Left renal cortex interstitium (tissue), 4 donors: Measurements from ENCODE around the gene SSB. TPM values are rescaled to one million over a fixed set of nuclear protein-coding genes. Genes with fewer than 3 reads are reported as not detected.
"Not testable (repeated sequence)": the region's sequence is repeated elsewhere in the genome, so short reads cannot be mapped to it uniquely, and the experiment has no call there.

Source experiments
- DNase-seq, 4 donors: peaks; one replicate each; pipeline ENCODE4 v3.0.0-alpha.2; 2013; ENCODE audit warnings: low read depth in 4 of 4, low spot score in 2 of 4, missing footprints in 1 of 4
- polyA plus RNA-seq, 4 donors: library from polyadenylated mRNA; unstranded; fragments of 120-200 nt; gene quantifications; one replicate each; pipeline ENCODE4 v1.2.1, GENCODE V29; 2013; ENCODE audit not compliant: insufficient read length in 4 of 4

SSB gene
- polyA plus RNA-seq = 100 to 1,000 TPM; 165 to 206 (median 183) TPM

- DNase-seq = peak; percentile 77 to 89 (median 84)
Measured at GRCh38 chr2:169798718-169799592, at the start of gene SSB. TSS of gene SSB (plus strand) at chr2:169798871. CDS start at chr2:169800961, 2,090 bp downstream.

- DNase-seq = no peak
Measured at GRCh38 chr2:169752752-169753151, 45.9 kb upstream of the SSB start.

GRCh38 chr2:169755083-169755870, 43.4 kb upstream of the SSB start:
- no peak for DNase-seq

GRCh38 chr2:169756342-169756741, 42.3 kb upstream of the SSB start:
- no peak for DNase-seq

GRCh38 chr2:169757356-169757755, 41.3 kb upstream of the SSB start:
- DNase-seq = no peak

- no peak for DNase-seq
Measured at GRCh38 chr2:169757778-169758177, 40.9 kb upstream of the SSB start.

GRCh38 chr2:169759987-169760386, 38.7 kb upstream of the SSB start:
- DNase-seq = no peak

GRCh38 chr2:169760798-169761197, 37.9 kb upstream of the SSB start:
- DNase-seq = not testable (repeated sequence)

GRCh38 chr2:169761251-169761969, 37.3 kb upstream of the SSB start:
- no peak for DNase-seq

GRCh38 chr2:169761970-169762292, 36.7 kb upstream of the SSB start:
- DNase-seq = no peak

GRCh38 chr2:169765523-169765922, 33.1 kb upstream of the SSB start:
- DNase-seq = no peak

- DNase-seq = peak in 1 of 4 donors; percentile 69
Measured at GRCh38 chr2:169767243-169767888, 31.3 kb upstream of the SSB start.

GRCh38 chr2:169768262-169768995, 30.2 kb upstream of the SSB start:
- no peak for DNase-seq

- DNase-seq = no peak
Measured at GRCh38 chr2:169771021-169771420, 27.6 kb upstream of the SSB start.

- no peak for DNase-seq
Measured at GRCh38 chr2:169771612-169772011, 27.1 kb upstream of the SSB start.

GRCh38 chr2:169772651-169773050, 26.0 kb upstream of the SSB start:
- no peak for DNase-seq

GRCh38 chr2:169775354-169775753, 23.3 kb upstream of the SSB start:
- DNase-seq = no peak

GRCh38 chr2:169775765-169776164, 22.9 kb upstream of the SSB start:
- no peak for DNase-seq

GRCh38 chr2:169776252-169776761, 22.4 kb upstream of the SSB start:
- DNase-seq = no peak

- no peak for DNase-seq
Measured at GRCh38 chr2:169778446-169778845, 20.2 kb upstream of the SSB start.
